Measurements from ENCODE around the gene ATXN10. TPM values are rescaled to one million over a fixed set of nuclear protein-coding genes. Genes with fewer than 3 reads are reported as not detected.

The ATXN10 gene
- total and polyA plus RNA-seq, 2 of the 13 experiments (the other 11 are each of a cell fraction or from before 2014, with no cell fraction given), result 60.1 to 194 TPM

DNA sequence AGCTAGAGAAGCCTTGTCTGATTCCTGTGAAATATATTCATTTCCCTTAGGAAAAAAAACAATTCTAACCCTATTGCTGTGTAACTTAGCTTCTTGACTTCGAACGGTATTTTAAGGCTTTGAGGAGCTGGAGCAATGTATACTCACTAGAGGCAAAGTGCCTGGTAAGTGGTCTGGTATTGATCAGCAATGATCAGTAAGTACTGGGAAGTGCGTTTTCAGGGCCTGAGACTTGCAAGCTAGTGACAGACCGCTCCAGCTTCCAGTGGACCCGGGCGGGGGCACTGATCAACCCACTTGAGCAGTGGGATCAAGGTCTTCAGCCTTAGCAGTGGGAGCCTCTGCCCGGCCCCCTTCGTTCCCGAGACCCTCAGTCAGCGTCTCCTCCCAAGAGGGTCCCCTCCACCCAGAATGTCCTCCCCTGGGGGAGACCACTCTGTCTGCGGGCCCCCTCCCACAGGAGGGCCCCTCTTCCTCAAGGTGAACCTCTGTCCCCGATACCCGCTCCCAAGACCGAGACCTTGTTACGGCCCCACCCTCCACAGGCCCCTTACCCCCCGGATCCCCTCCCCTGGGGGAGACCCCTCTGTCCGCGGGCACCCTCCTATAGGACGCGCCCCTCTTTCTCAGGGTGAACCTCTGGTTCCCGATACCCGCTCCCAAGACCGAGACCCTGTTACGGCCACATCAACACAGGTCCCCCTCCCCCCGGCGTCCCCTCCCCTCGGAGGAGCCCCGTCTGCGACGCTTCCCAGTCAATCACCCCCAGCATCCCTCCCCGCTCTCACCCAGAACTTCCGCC is 452 bp upstream of the ATXN10 start (continued):
- TF ChIP-seq MTA1 (CRISPR knock-in tag; IDR thresholded peaks at IDR 0.05; ENCODE audit: borderline replicate concordance) (peak; percentile 56; the same call in 1 of the 2 replicates), ZBTB4 (CRISPR knock-in tag; IDR thresholded peaks at IDR 0.05; ENCODE audit: borderline replicate concordance) (0 out of 2 replicates have a peak, but pooled peaks have one; percentile 49), ZBTB40 (IDR thresholded peaks at IDR 0.05) (0 out of 2 replicates have a peak, but pooled peaks have one; percentile 6), ZBTB40 (CRISPR knock-in tag; IDR thresholded peaks at IDR 0.05) (no peak), ZNF160 (CRISPR knock-in tag; IDR thresholded peaks at IDR 0.05) (no peak), MEF2D (CRISPR knock-in tag; IDR thresholded peaks at IDR 0.05) (0 out of 2 replicates have a peak, but pooled peaks have one; percentile 13), CAMTA2 (CRISPR knock-in tag; IDR thresholded peaks at IDR 0.05; ENCODE audit: borderline replicate concordance) (no peak), BRD4 (CRISPR knock-in tag; IDR thresholded peaks at IDR 0.05) (no peak), ZSCAN25 (CRISPR knock-in tag; IDR thresholded peaks at IDR 0.05) (no peak), ZNF749 (CRISPR knock-in tag; IDR thresholded peaks at IDR 0.05; ENCODE audit: borderline replicate concordance) (no peak), MBD4 (IDR thresholded peaks at IDR 0.05; ENCODE audit: borderline replicate concordance, low read length) (no peak)
- TF ChIP-seq, protein P1, sequence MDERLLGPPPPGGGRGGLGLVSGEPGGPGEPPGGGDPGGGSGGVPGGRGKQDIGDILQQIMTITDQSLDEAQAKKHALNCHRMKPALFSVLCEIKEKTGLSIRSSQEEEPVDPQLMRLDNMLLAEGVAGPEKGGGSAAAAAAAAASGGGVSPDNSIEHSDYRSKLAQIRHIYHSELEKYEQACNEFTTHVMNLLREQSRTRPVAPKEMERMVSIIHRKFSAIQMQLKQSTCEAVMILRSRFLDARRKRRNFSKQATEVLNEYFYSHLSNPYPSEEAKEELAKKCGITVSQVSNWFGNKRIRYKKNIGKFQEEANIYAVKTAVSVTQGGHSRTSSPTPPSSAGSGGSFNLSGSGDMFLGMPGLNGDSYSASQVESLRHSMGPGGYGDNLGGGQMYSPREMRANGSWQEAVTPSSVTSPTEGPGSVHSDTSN (CRISPR knock-in tag; IDR thresholded peaks at IDR 0.05), result peak; percentile 75

Measured in HepG2 (cell line).